ENCODE measurements around the gene PLCE1.

PLCE1 gene

DNA sequence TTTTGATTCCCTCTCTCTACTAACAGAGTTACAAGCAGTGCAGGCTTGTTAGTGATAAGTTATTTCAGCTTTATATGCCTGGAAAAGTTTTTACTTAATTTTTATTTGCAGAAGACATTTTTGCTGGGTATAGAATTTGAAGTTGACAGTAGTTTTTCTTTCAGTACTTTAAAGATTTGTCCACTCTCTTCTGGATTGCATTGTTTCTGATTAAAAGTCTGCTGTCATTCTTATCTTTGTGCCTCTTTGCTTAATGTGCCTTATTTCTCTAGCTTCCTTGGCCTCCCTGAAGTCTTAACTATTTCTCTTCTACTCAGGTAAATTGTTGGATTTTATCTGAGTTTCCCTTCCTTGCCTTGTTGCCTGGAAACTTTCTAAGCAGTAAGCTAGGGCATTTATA lies 36.2 kb downstream of the PLCE1 start:
- peaks cover 13% of the 10 kb centered on the region; the same call in 1 of the 2 replicates for H3K9me3 ChIP-seq (ENCODE audit: insufficient read depth, low read depth, low read length)
- no peaks in the 10 kb centered on the region for H3K4me1 ChIP-seq (ENCODE audit: insufficient read depth, low read length, poor library complexity, severe bottlenecking)
- H3K9ac ChIP-seq (ENCODE audit: low read depth, low read length, poor library complexity, severe bottlenecking): no peak overlapping the region
- H3K4me2 ChIP-seq (ENCODE audit: low read depth, low read length, poor library complexity, severe bottlenecking): no peak overlapping the region
- H3K36me3 ChIP-seq (ENCODE audit: insufficient read depth, low read length): no peaks in the 10 kb centered on the region
- H4K20me1 ChIP-seq (ENCODE audit: insufficient read depth, low read length, poor library complexity, severe bottlenecking): no peaks in the 10 kb centered on the region
- H3K27me3 ChIP-seq (ENCODE audit: insufficient read depth, low read length, poor library complexity, severe bottlenecking): no peaks in the 10 kb centered on the region
- H3K9me2 ChIP-seq (replicated peaks; ENCODE audit: low read depth, low read length): no peaks in the 10 kb centered on the region
- H3K79me2 ChIP-seq (ENCODE audit: insufficient read depth, low read length): no peaks in the 10 kb centered on the region
- no peak overlapping the region for H2AFZ ChIP-seq (ENCODE audit: low read length)
- H3K4me3 ChIP-seq (ENCODE audit: low read length, poor library complexity, severe bottlenecking): no peak overlapping the region
- no peaks in the 10 kb centered on the region for H3F3A ChIP-seq (ENCODE audit: low read depth)
- TF ChIP-seq EZH2phosphoT487 (IDR thresholded peaks at IDR 0.05; ENCODE audit: borderline replicate concordance) (no peak), CTCF (conservative IDR thresholded peaks at IDR 0.05; ENCODE audit: low read length) (no peak)

GRCh38 chr10:94035982-94036765 lies 42.4 kb downstream of the PLCE1 start:
- Histone ChIP-seq H3K79me2 (ENCODE audit: insufficient read depth, low read length) (no peaks in the 10 kb centered on the region), H3K4me3 (ENCODE audit: low read length, poor library complexity, severe bottlenecking) (no peak overlapping the region), H3K27me3 (ENCODE audit: insufficient read depth, low read length, poor library complexity, severe bottlenecking) (no peaks in the 10 kb centered on the region), H3K4me1 (ENCODE audit: insufficient read depth, low read length, poor library complexity, severe bottlenecking) (no peaks in the 10 kb centered on the region), H2AFZ (ENCODE audit: low read length) (no peak overlapping the region), H3K9me2 (replicated peaks; ENCODE audit: low read depth, low read length) (no peaks in the 10 kb centered on the region), H3K9ac (ENCODE audit: low read depth, low read length, poor library complexity, severe bottlenecking) (no peak overlapping the region), H3K36me3 (ENCODE audit: insufficient read depth, low read length) (no peaks in the 10 kb centered on the region), H3K4me2 (ENCODE audit: low read depth, low read length, poor library complexity, severe bottlenecking) (no peak overlapping the region), H4K20me1 (ENCODE audit: insufficient read depth, low read length, poor library complexity, severe bottlenecking) (no peaks in the 10 kb centered on the region), H3K9me3 (ENCODE audit: insufficient read depth, low read depth, low read length) (no peaks in the 10 kb centered on the region), H3F3A (ENCODE audit: low read depth) (no peaks in the 10 kb centered on the region)
- TF ChIP-seq CTCF (conservative IDR thresholded peaks at IDR 0.05; ENCODE audit: low read length) (no peak), EZH2phosphoT487 (IDR thresholded peaks at IDR 0.05; ENCODE audit: borderline replicate concordance) (no peak)

DNA sequence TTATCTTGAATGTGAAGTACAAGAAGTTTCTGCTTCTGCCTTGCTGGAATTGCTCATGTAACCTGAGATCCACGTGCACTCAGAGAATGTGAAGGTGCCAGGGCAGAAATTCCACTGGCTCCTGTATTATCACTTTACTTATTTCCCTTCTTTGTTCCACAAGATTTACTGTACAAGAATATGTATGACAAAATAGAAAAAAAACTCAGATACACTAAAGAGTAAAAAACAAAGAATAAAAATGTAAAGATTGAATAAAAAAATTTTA lies 43.0 kb downstream of the PLCE1 start:
- Histone ChIP-seq H3K27me3 (ENCODE audit: insufficient read depth, low read length, poor library complexity, severe bottlenecking) (no peaks in the 10 kb centered on the region), H2AFZ (ENCODE audit: low read length) (no peak overlapping the region), H3K4me2 (ENCODE audit: low read depth, low read length, poor library complexity, severe bottlenecking) (no peak overlapping the region), H3K4me3 (ENCODE audit: low read length, poor library complexity, severe bottlenecking) (no peak overlapping the region), H4K20me1 (ENCODE audit: insufficient read depth, low read length, poor library complexity, severe bottlenecking) (no peaks in the 10 kb centered on the region), H3K79me2 (ENCODE audit: insufficient read depth, low read length) (no peaks in the 10 kb centered on the region), H3K9ac (ENCODE audit: low read depth, low read length, poor library complexity, severe bottlenecking) (no peak overlapping the region), H3F3A (ENCODE audit: low read depth) (no peaks in the 10 kb centered on the region), H3K9me3 (ENCODE audit: insufficient read depth, low read depth, low read length) (no peaks in the 10 kb centered on the region), H3K9me2 (replicated peaks; ENCODE audit: low read depth, low read length) (no peaks in the 10 kb centered on the region), H3K4me1 (ENCODE audit: insufficient read depth, low read length, poor library complexity, severe bottlenecking) (no peaks in the 10 kb centered on the region), H3K36me3 (ENCODE audit: insufficient read depth, low read length) (no peaks in the 10 kb centered on the region)
- no peak for TF ChIP-seq EZH2phosphoT487 (IDR thresholded peaks at IDR 0.05; ENCODE audit: borderline replicate concordance)
- no peak for TF ChIP-seq CTCF (conservative IDR thresholded peaks at IDR 0.05; ENCODE audit: low read length)
